HG03571 (cell line): ENCODE results near the gene ETV7.

ENCODE experiments used
- ATAC-seq: cut with Tn5 transposase; IDR thresholded peaks from one replicate; pipeline ENCODE4 v1.9.1; 2021; ENCODE audit not compliant: unreplicated experiment

The ETV7 gene

GRCh38 chr6:36384095-36384494 is 3.4 kb downstream of the ETV7 start:
- no peak for ATAC-seq

GRCh38 chr6:36383606-36384005 is 3.9 kb downstream of the ETV7 start:
- ATAC-seq = no peak

- ATAC-seq = no peak
These were observed 4.5 kb downstream of the ETV7 start for GRCh38 chr6:36382976-36383375.

- ATAC-seq = no peak
These were observed 5.7 kb downstream of the ETV7 start for GRCh38 chr6:36381502-36382389.

- no peak for ATAC-seq
These were observed 7.3 kb downstream of the ETV7 start for GRCh38 chr6:36380166-36380565.

GRCh38 chr6:36378936-36379335 is 8.5 kb downstream of the ETV7 start:
- ATAC-seq = no peak

- ATAC-seq = no peak
These were observed 9.1 kb downstream of the ETV7 start for GRCh38 chr6:36378243-36378920.

- ATAC-seq = no peak
These were observed 9.9 kb downstream of the ETV7 start for GRCh38 chr6:36377594-36377993.

GRCh38 chr6:36376742-36377141 is 10.7 kb downstream of the ETV7 start:
- ATAC-seq = no peak

- no peak for ATAC-seq
These were observed 11.3 kb downstream of the ETV7 start for GRCh38 chr6:36376183-36376582.

GRCh38 chr6:36375644-36376155 is 11.8 kb downstream of the ETV7 start:
- ATAC-seq = no peak

GRCh38 chr6:36374972-36375371 is 12.5 kb downstream of the ETV7 start:
- ATAC-seq = no peak

- no peak for ATAC-seq
These were observed 13.3 kb downstream of the ETV7 start for GRCh38 chr6:36374194-36374593.

- ATAC-seq = no peak
These were observed 14.0 kb downstream of the ETV7 start for GRCh38 chr6:36373368-36374019.

- no peak for ATAC-seq
These were observed 15.4 kb downstream of the ETV7 start for GRCh38 chr6:36372088-36372487.

GRCh38 chr6:36371211-36371610 is 16.3 kb downstream of the ETV7 start:
- ATAC-seq = no peak

- no peak for ATAC-seq
These were observed 16.8 kb downstream of the ETV7 start for GRCh38 chr6:36370638-36371037.

GRCh38 chr6:36368921-36369865 is 18.3 kb downstream of the ETV7 start:
- ATAC-seq = no peak

- ATAC-seq = no peak
These were observed 19.0 kb downstream of the ETV7 start for GRCh38 chr6:36368421-36368820.

GRCh38 chr6:36367743-36368142 is 19.7 kb downstream of the ETV7 start:
- ATAC-seq = no peak
